WI38 (cell line): ENCODE data around the gene CSF1R.

Source experiments
- H3K4me3 ChIP-seq: 2 replicates; pipeline ENCODE4 v1.5.1; 2011; ENCODE audit warnings: low read depth, mild to moderate bottlenecking, control low read depth, low read length
- CTCF ChIP-seq: IDR thresholded peaks from 2 replicates; pipeline ENCODE4 v1.5.1; 2012; ENCODE audit warnings: low read depth, mild to moderate bottlenecking, control low read depth, low read length

CSF1R gene

DNA sequence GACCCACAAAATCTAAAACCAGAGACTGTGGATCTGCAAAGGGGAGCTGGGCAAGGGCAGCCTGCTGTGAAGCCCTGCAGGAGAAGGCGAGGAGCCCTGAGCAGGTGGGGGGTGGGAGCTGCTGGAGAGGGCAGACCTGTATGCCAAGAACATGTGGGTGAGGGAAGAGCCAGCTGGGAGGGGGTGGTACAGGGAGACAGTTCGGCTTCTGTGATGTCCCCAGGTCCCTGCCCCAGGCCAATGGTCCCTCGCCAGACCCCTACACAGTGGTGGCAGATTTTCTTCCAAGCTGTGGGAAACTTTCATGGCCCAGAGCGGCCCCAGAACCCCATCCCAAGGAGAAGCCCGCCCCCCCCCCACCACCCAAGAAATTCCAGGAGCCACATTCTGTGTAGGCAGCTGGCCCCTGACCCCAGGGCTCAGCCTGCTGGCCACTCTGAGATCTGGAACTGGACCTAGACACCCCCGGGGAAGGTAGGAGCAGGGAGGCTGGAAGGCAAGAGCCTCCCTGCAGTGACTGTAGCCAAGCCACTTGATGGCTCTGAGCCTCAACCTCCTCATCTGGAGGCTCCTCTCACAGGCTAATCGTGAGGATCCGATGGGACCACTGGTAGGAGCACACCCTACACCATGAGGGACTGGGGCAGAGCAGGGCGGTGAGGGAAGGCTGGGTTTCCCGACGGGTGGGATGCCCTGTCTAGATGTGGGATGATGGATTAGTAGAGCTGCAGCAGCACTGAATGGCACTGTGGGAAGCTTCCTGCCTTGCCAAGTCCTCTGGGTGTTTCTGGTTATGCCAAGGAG is 22.6 kb upstream of the CSF1R start:
- no peak for TF ChIP-seq CTCF
- H3K4me3 ChIP-seq, result no peak overlapping the region

DNA sequence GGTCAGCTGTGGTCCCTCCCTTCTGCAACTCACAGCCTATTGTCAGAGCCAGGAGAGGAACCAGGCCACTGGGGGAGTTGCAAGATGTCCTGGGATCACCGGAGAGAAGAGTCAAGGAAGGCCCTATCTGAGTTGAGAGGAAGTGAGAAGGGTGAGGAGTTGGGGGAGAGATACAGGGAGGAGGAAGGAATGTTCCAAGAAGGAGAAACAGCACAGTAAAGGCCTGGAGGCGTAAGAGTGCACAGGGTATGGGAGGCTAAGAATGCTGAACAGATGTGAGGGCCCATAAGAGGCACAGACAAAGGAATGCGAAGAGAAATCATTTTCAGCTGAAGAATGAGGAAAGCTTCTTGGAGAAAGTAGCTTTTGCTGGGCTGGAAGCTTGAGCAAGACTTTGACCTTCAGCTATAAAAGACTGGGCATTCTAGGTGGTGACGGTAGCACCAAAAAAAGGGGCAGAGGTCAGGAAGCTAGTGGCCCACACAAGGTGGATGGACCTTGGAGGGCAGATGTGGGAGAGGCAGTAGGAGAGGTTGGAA is 21.6 kb upstream of the CSF1R start:
- no peak for TF ChIP-seq CTCF

GRCh38 chr5:150106674-150107426 is 20.5 kb upstream of the CSF1R start:
- no peak overlapping the region for H3K4me3 ChIP-seq
- TF ChIP-seq CTCF, result no peak

More for the DNA sequence above, 21.6 kb upstream of the CSF1R start:
- no peak overlapping the region for H3K4me3 ChIP-seq

DNA sequence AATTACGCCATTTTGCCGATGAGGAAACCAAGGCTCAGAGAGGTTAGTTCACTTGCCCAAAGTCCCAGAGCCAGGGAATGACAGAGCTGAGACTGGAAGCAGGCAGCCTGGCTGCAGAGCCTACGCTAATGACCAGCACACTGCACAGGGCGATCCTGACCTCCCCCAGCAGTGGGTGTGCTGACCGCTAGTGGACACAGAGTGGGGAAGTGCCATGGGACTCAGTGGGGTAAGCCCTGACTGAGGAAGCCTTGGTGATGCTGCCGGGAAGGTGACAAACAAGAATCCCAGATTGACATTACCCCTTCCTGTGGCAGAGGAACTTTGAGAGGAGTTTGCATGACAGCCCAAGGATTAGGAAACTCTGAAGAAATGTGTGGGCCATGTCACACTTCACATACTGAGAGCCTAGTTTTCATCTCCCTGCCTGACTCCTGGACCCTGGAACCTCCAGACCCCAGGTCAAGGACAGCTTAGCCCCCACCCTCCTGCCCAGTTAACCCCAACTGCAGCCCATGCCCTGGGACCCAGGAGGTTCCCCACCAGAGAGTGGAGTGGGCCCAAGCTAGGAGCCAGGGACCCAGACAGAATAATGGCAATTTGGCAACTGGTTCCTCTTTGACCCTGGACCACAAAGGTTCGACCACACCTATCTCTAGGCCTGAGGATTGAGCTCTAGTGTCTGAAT is 19.7 kb upstream of the CSF1R start:
- no peak overlapping the region for H3K4me3 ChIP-seq
- no peak for TF ChIP-seq CTCF

DNA sequence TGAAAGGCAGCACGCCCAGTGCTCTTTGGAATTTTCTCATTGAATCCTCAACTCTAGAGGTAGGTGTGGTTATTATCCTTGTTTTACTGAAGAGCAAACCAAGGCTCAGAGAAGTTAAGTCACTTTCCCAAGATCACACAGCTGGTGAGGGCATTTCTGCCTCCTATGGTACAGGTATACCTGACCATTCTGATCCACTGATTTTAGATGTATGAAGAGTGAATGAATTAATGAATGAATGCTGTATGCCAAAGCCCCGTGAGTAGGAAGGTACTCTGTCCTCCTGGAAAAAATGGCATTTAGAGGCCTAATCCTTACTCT is 18.2 kb upstream of the CSF1R start:
- TF ChIP-seq CTCF, result no peak
- H3K4me3 ChIP-seq, result no peak overlapping the region

- no peak overlapping the region for H3K4me3 ChIP-seq
- TF ChIP-seq CTCF, result no peak
Measured at GRCh38 chr5:150103678-150104549, 17.6 kb upstream of the CSF1R start.
